ENCODE measurements around the gene GCNT2. TPM values are rescaled to one million over a fixed set of nuclear protein-coding genes. Genes with fewer than 3 reads are reported as not detected.

Gene GCNT2
- total RNA-seq, result 10 to 100 TPM; 18.7 to 97.4 (median 44.5) TPM

GRCh38 chr6:10521104-10521808, at the start of gene GCNT2:
GCNT2 (plus strand) TSS chr6:10521351; CDS start chr6:10528912, 7,561 bp downstream.
- peak within 1 kb of the TSS in 3 of 4 donors; percentile 14 to 30 (median 29) for H3K4me3 ChIP-seq

DNA sequence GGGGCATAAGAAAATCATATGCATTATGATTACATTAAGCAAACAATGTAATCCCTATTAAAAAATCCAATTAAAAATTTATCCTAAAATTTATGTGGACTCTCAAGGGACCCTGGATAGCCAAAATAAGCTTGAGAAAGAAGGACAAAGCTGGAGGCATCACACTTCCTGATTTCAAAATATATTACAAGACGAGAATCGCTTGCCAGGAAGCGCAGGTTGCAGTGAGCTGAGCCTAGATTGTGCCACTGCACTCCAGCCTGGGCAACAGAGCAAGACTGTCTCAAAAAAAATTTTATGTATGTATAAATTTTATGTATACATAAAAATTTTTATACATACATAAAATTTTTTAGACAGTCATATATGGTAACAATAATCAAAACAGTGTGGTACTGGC, 48.5 kb upstream of the GCNT2 start:
- Histone ChIP-seq H3K4me3 (no peak overlapping the region), H3K36me3 (no peaks in the 10 kb centered on the region), H3K9me3 (no peaks in the 10 kb centered on the region), H3K4me1 (no peaks in the 10 kb centered on the region), H3K27ac (no peak overlapping the region), H3K27me3 (no peaks in the 10 kb centered on the region)
- 44 to 53% methylated on average over 3 of the region's 3 CpGs for WGBS, 2 donors
- no peak for TF ChIP-seq POLR2AphosphoS5 (IDR thresholded peaks at IDR 0.05)
- no peak for TF ChIP-seq EP300 (IDR thresholded peaks at IDR 0.05)
- TF ChIP-seq, protein P1, sequence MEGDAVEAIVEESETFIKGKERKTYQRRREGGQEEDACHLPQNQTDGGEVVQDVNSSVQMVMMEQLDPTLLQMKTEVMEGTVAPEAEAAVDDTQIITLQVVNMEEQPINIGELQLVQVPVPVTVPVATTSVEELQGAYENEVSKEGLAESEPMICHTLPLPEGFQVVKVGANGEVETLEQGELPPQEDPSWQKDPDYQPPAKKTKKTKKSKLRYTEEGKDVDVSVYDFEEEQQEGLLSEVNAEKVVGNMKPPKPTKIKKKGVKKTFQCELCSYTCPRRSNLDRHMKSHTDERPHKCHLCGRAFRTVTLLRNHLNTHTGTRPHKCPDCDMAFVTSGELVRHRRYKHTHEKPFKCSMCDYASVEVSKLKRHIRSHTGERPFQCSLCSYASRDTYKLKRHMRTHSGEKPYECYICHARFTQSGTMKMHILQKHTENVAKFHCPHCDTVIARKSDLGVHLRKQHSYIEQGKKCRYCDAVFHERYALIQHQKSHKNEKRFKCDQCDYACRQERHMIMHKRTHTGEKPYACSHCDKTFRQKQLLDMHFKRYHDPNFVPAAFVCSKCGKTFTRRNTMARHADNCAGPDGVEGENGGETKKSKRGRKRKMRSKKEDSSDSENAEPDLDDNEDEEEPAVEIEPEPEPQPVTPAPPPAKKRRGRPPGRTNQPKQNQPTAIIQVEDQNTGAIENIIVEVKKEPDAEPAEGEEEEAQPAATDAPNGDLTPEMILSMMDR (IDR thresholded peaks at IDR 0.05), result no peak
- TF ChIP-seq POLR2A (IDR thresholded peaks at IDR 0.05), result no peak
- no peak for DNase-seq
- ATAC-seq (ENCODE audit: low FRiP score in 2 of 2), result no peak

More at GRCh38 chr6:10521104-10521808, at the start of gene GCNT2:
- 21 to 45% methylated on average over 12 of the region's 12 CpGs for WGBS, 2 donors
- Histone ChIP-seq H3K4me1 (peaks cover 4 to 21% (median 15%) of the 10 kb centered on the region in 4 donors), H3K27ac (peak within 1 kb of the TSS; percentile 69 to 80 (median 75)), H3K9me3 (no peaks in the 10 kb centered on the region), H3K36me3 (no peaks in the 10 kb centered on the region), H3K27me3 (no peaks in the 10 kb centered on the region)
- DNase-seq (peak in 1 of 2 donors; percentile 73), ATAC-seq (ENCODE audit: low FRiP score in 2 of 2) (peak; percentile 70 to 92)
- TF ChIP-seq EP300 (IDR thresholded peaks at IDR 0.05), result no peak
- TF ChIP-seq, protein P1 (IDR thresholded peaks at IDR 0.05), result no peak
- TF ChIP-seq POLR2AphosphoS5 (IDR thresholded peaks at IDR 0.05), result peak; percentile 48 to 70
- TF ChIP-seq POLR2A (IDR thresholded peaks at IDR 0.05), result peak in 3 of 4 donors; percentile 36 to 78 (median 58)

DNA sequence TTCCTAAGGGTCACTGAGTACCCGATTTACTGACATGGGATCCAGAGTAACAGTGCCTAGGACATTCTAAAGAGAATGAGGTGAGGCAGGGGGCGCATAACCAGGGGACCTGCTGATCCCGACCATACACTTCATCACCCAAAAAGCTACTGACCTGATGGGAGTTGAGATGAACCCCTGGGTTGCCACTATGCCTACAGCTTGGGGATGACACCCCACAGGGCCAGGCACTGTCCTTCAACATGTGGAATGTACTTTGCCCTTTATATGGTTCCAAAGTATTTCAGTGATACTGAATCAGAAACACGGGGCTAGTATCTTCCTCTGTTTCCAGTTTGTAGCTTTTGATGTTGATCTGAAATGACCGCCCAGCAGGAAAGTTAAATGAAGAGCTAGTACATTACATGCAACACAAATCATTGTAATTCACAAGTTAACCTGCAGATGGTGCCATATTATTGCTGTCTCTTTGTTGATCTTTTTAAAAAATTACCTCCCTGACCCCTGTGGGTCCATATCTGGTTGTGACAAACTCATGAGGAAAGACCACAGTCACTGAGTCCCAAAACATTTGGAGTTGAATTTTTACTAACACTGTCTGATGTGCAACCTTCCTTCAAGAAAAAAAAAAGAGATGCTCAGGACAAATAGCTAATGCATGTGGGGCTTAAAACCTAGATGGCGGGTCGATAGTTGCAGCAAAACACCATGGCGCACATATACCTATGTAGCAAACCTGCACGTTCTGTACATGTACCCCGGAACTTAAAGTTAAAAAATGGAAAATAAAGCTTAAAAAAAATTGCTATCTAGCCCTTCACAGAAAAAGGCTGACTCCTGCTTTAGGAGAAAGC, 42.7 kb upstream of the GCNT2 start:
- no peaks in the 10 kb centered on the region for H3K27me3 ChIP-seq
- DNase-seq (no peak), ATAC-seq (ENCODE audit: low FRiP score in 2 of 2) (peak in 1 of 2 donors; percentile 50)
- no peaks in the 10 kb centered on the region for H3K36me3 ChIP-seq
- no peaks in the 10 kb centered on the region for H3K4me1 ChIP-seq
- H3K27ac ChIP-seq, result no peak overlapping the region
- no peaks in the 10 kb centered on the region for H3K9me3 ChIP-seq
- WGBS, 2 donors, result 61 to 64% methylated on average over 9 to 10 of the region's 10 CpGs
- TF ChIP-seq, protein P1 (IDR thresholded peaks at IDR 0.05), result peak; percentile 28 to 63 (median 52)
- TF ChIP-seq POLR2A (IDR thresholded peaks at IDR 0.05) (no peak), POLR2AphosphoS5 (IDR thresholded peaks at IDR 0.05) (no peak)
- no peak overlapping the region for H3K4me3 ChIP-seq

DNA sequence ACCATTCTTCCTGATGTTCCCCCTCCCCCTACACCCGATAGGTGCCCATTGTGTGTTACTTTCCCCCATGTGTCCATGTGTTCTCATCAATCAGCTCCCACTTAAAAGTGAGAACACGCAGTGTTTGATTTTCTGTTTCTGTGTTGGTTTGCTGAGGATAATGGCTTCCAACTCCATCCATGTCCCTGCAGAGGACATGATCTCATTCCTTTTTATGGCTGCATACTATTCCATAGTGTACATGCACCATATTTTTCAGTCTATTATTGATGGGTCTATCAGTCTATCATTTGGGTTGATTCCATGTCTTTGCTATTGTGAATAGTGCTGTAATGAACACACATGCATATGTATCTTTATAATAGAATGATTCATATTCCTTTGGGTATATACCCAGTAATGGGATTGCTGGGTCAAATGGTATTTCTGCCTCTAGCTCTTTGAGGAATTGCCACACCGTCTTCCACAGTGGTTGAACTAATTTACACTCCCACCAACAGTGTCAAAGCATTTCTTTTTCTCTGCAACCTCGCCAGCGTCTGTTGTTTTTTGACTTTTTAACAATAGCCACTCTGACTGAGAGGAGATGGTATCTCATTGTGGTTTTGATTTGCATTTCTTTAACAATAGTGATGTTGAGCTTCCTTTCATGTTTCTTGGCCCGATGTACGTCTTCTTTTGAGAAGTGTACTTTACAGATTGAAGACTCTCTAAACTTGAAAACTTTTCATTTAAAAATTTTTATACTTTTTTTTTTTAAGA, 41.0 kb upstream of the GCNT2 start:
- H3K4me3 ChIP-seq, result no peak overlapping the region
- TF ChIP-seq POLR2AphosphoS5 (IDR thresholded peaks at IDR 0.05) (no peak), EP300 (IDR thresholded peaks at IDR 0.05) (no peak), POLR2A (IDR thresholded peaks at IDR 0.05) (no peak)
- TF ChIP-seq, protein P1 (IDR thresholded peaks at IDR 0.05), result no peak

More for the DNA sequence above, 41.0 kb upstream of the GCNT2 start:
- Histone ChIP-seq H3K27me3 (no peaks in the 10 kb centered on the region), H3K4me1 (no peaks in the 10 kb centered on the region), H3K27ac (no peak overlapping the region), H3K9me3 (no peaks in the 10 kb centered on the region), H3K36me3 (no peaks in the 10 kb centered on the region)
- ATAC-seq (ENCODE audit: low FRiP score in 2 of 2) (no peak), DNase-seq (no peak)
- WGBS, 2 donors, result 62 to 65% methylated on average over 7 of the region's 7 CpGs

Data from upper lobe of left lung (tissue), 6 donors.